Heart left ventricle (tissue), 16 donors: ENCODE measurements around the gene APOBEC3H. TPM values are rescaled to one million over a fixed set of nuclear protein-coding genes. Genes with fewer than 3 reads are reported as not detected.

Experiments
- ATAC-seq, 4 donors: fragments of 200-7000 bp; cut with Tn5 transposase; one replicate each; pipeline ENCODE4 v1.9.1; 2020 to 2022; ENCODE audit warnings: moderate library complexity in 4 of 4, mild to moderate bottlenecking in 3 of 4, moderate number of reproducible peaks in 1 of 4
- DNase-seq, 5 donors: peaks; one replicate each; pipeline ENCODE4 v3.0.0-alpha.2; 2020
- H3K27ac ChIP-seq, 12 donors: fragments of 200-600 bp; sonication (generic) in 4 of 12; one replicate each; pipeline versions ENCODE4 v1.5.0 to v1.8.0; 2016 to 2022; ENCODE audit warnings: mild to moderate bottlenecking in 2 of 12
- H3K27me3 ChIP-seq, 9 donors: fragments of 200-600 bp; sonication (generic) in 2 of 9; one replicate each; pipeline versions ENCODE4 v1.5.1 to v1.8.0; 2016 to 2022; ENCODE audit warnings: mild to moderate bottlenecking in 3 of 9
- H3K36me3 ChIP-seq, 9 donors: fragments of 200-600 bp; sonication (generic) in 2 of 9; one replicate each; pipeline versions ENCODE4 v1.5.0 to v1.8.0; 2018 to 2022; ENCODE audit warnings: mild to moderate bottlenecking in 2 of 9
- H3K4me1 ChIP-seq, 12 donors: fragments of 200-600 bp; sonication (generic) in 4 of 12; one replicate each; pipeline versions ENCODE4 v1.5.0 to v1.8.0; 2016 to 2022; ENCODE audit warnings: mild to moderate bottlenecking in 3 of 12
- H3K4me3 ChIP-seq, 12 donors: fragments of 200-600 bp; sonication (generic) in 4 of 12; one replicate each; pipeline versions ENCODE4 v1.5.0 to v1.8.0; 2017 to 2022; ENCODE audit warnings: mild to moderate bottlenecking in 9 of 12, moderate library complexity in 4 of 12
- H3K9me3 ChIP-seq, 12 donors: fragments of 200-600 bp; sonication (generic) in 4 of 12; one replicate each; pipeline versions ENCODE4 v1.5.0 to v1.8.0; 2016 to 2022; ENCODE audit warnings: mild to moderate bottlenecking in 1 of 12
- CTCF ChIP-seq, 12 donors: fragments of 200-600 bp; sonication (generic) in 4 of 12; IDR thresholded peaks; one replicate each; pipeline versions ENCODE4 v1.5.0 to v1.8.0; 2018 to 2022; ENCODE audit warnings: antibody characterized with exemption in 12 of 12, mild to moderate bottlenecking in 5 of 12
- POLR2A ChIP-seq, 2 donors: fragments of 450-650 bp; IDR thresholded peaks; one replicate each; pipeline ENCODE4 v1.6.1; 2017; ENCODE audit warnings: antibody characterized with exemption in 2 of 2, mild to moderate bottlenecking in 2 of 2, moderate library complexity in 2 of 2
- WGBS, 4 donors: extraction: QIAGEN DNeasy Blood & Tissue Kit in 2 of 4; methylation state at CpG; one replicate each; pipeline versions ENCODE4 v1.1.5 to v1.1.7; 2013 to 2018; 5-methylcytosine and 5-hydroxymethylcytosine counted together
- intact Hi-C, 10 donors: fragments of 100-400 bp; cut with DNase I; formaldehyde crosslinking; loops; one replicate each; pipeline versions ENCODE4 v1.11.1 to v1.14.2; 2022
- polyA plus RNA-seq, 2 donors: library from polyadenylated mRNA; stranded (reverse); fragments of 200-250 nt; gene quantifications; one replicate each; pipeline ENCODE4 v1.2.3, GENCODE V29; 2013
- total RNA-seq, 9 donors: library from RNA; depleted of rRNA in 2 of 9; stranded (reverse); fragments of >200 nt in 2 of 9; fragmentation: NEBNext Ultra II Directional in 3 of 9; extraction: Animal tissue kit (Norgen Biotek cat#: 25700) in 3 of 9; gene quantifications; one replicate each; pipeline versions ENCODE4 v1.1.0 to v1.2.4, GENCODE V29; 2016 to 2023
- donor health status: ischemic (EF 13 %, LVEDD 7.1; RV severe dilation, severe dysfunction).
- donor health status: healthy with polysubstance abuse.
- donor health status: DM: no; HTN: yes; CAD: no.
- donor health status: DM: no; HTN: no; CAD: no.
- donor health status: ischemic (EF 25% LVEDD 6.9; RV normal size, moderate dysfunction).
- donor health status: ischemic (EF 25% LVEDD 5.7; RV mildly dilated, moderate dysfunction).
- donor health status: healthy.
- donor health status: DM: yes; HTN: yes; CAD: no.
- donor health status: ischemic (EF 35%, LVEDD 5.7; RV mildly dilated, moderate dysfunction).
- donor health status: nonischemic (EF 11% LVEDD 7.7; RV severe dilation, severe dysfunction).
- donor health status: DM: yes; HTN: yes; CAD: no.
- donor health status: PGD.
- donor health status: ischemic (EF 29% LVEDD 5.4; RV normal size, mild dysfunction).
- donor health status: nonischemic (EF 23%, LVEDD 6.1; RV moderate dilation, normal function).

Gene APOBEC3H
- total and polyA plus RNA-seq, 11 donors = 0.21 to 1.7 (median 0.60) TPM; not detected in 6

GRCh38 chr22:39136317-39136716, 39.3 kb downstream of the APOBEC3H start:
- Histone ChIP-seq H3K9me3 (no peaks in the 10 kb centered on the region), H3K27me3 (no peaks in the 10 kb centered on the region), H3K4me1 (peaks cover 0 to 29% (median 6%) of the 10 kb centered on the region in 12 donors), H3K36me3 (peaks cover 0 to 65% (median 19%) of the 10 kb centered on the region in 9 donors), H3K4me3 (no peak overlapping the region), H3K27ac (no peak overlapping the region)
- no peak for ATAC-seq
- WGBS, 4 donors = 88 to 91% (median 91%) methylated on average over 6 to 8 of the region's 8 CpGs
- intact Hi-C loops = loop anchor here in 2 of 10 donors (5.0 to 10.0 kb wide), 2 partner anchors 264 to 372 kb away; partner anchors contain the start of gene CBX6 (in 1 of the 2)
- DNase-seq = no peak
- TF ChIP-seq CTCF (IDR thresholded peaks at IDR 0.05) = no peak
- no peak for TF ChIP-seq POLR2A (IDR thresholded peaks at IDR 0.05)

- Histone ChIP-seq H3K36me3 (peaks cover 0 to 48% (median 10%) of the 10 kb centered on the region in 9 donors), H3K4me1 (peaks cover 0 to 35% (median 6%) of the 10 kb centered on the region in 12 donors)
- TF ChIP-seq POLR2A (IDR thresholded peaks at IDR 0.05) = no peak
- TF ChIP-seq CTCF (IDR thresholded peaks at IDR 0.05) = no peak
Measured at GRCh38 chr22:39138357-39138997, 41.4 kb downstream of the APOBEC3H start.

GRCh38 chr22:39139933-39140332, 42.9 kb downstream of the APOBEC3H start:
- intact Hi-C loops = loop anchor here in 2 of 10 donors (5.0 to 10.0 kb wide), 2 partner anchors 268 to 375 kb away; partner anchors contain the start of gene CBX6 (in 1 of the 2)
- Histone ChIP-seq H3K9me3 (no peaks in the 10 kb centered on the region), H3K27ac (no peak overlapping the region), H3K4me1 (peaks cover 0 to 45% (median 15%) of the 10 kb centered on the region in 12 donors), H3K27me3 (no peaks in the 10 kb centered on the region), H3K4me3 (no peak overlapping the region), H3K36me3 (peaks cover 0 to 40% (median 5%) of the 10 kb centered on the region in 9 donors)
- DNase-seq (no peak), ATAC-seq (no peak)
- no peak for TF ChIP-seq CTCF (IDR thresholded peaks at IDR 0.05)
- WGBS, 4 donors = 68 to 76% (median 72%) methylated on average over 7 of the region's 7 CpGs

More at GRCh38 chr22:39138357-39138997, 41.4 kb downstream of the APOBEC3H start:
- ATAC-seq (no peak), DNase-seq (no peak)
- H3K9me3 ChIP-seq = no peaks in the 10 kb centered on the region
- H3K27ac ChIP-seq = no peak overlapping the region
- H3K4me3 ChIP-seq = no peak overlapping the region
- WGBS, 4 donors = 79 to 85% (median 82%) methylated on average over 14 of the region's 14 CpGs
- no peaks in the 10 kb centered on the region for H3K27me3 ChIP-seq
- intact Hi-C loops = loop anchor here in 2 of 10 donors (5.0 to 10.0 kb wide), 2 partner anchors 266 to 374 kb away; partner anchors contain the start of gene CBX6 (in 1 of the 2)

GRCh38 chr22:39142088-39142680, 45.1 kb downstream of the APOBEC3H start:
- TF ChIP-seq CTCF (IDR thresholded peaks at IDR 0.05) (no peak), POLR2A (IDR thresholded peaks at IDR 0.05) (no peak)
- Histone ChIP-seq H3K9me3 (no peaks in the 10 kb centered on the region), H3K27me3 (no peaks in the 10 kb centered on the region), H3K4me3 (no peak overlapping the region), H3K27ac (peak overlapping the region in 2 of 12 donors; percentile 16 to 46), H3K4me1 (peaks cover 0 to 54% (median 26%) of the 10 kb centered on the region in 12 donors), H3K36me3 (peaks cover 0 to 36% (median 5%) of the 10 kb centered on the region in 9 donors)
- intact Hi-C loops = no loop called here
- ATAC-seq = no peak
- WGBS, 4 donors = 89 to 91% (median 89%) methylated on average over 14 of the region's 14 CpGs
- DNase-seq = no peak
